SH-SY5Y (cell line): Measurements from ENCODE around the gene NUP188.

Source experiments
- GATA2 ChIP-seq: IDR thresholded peaks from 2 replicates; pipeline ENCODE4 v1.6.1; 2011; ENCODE audit warnings: mild to moderate bottlenecking, low read depth, low read length
- GATA3 ChIP-seq: IDR thresholded peaks from 2 replicates; pipeline ENCODE4 v1.6.1; 2011; ENCODE audit warnings: low read depth, mild to moderate bottlenecking, low read length, moderate library complexity

GRCh38 chr9:129054163-129054851 lies 106.8 kb downstream of the NUP188 start:
- no peak for TF ChIP-seq GATA2
- no peak for TF ChIP-seq GATA3
